Measurements from ENCODE around the gene HAO1.
A peak's percentile ranks its signal among the peaks of the same experiment; 100 is the strongest.

The HAO1 gene

DNA sequence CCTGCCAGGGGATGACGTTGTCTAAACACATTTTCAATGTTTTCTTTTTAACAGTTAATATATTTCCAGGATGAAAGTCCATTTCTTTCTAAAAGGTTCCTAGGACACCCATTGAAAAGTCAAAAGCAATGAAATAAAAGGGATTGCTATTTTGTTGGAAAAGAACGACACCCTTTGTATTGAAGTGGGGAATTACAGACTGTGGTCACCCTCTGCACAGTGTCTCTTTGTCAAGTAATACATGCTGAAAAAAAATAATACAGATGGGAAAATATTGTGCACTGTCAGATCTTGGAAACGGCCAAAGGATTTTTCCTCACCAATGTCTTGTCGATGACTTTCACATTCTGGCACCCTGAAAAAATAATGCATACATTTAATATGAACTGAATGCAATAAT is 56.9 kb downstream of the HAO1 start:
- Histone ChIP-seq H3K4me1 (peaks cover 19 to 39% (median 26%) of the 10 kb centered on the region in 10 experiments), H4K20me1 (no peaks in the 10 kb centered on the region), H3K27ac (no peak overlapping the region), H3K9ac (no peak overlapping the region), H3K9me3 (replicated peaks in 1 of 11) (peaks cover 0 to 3% (median 0%) of the 10 kb centered on the region in 11 experiments; a peak in 3 of 22 replicates), H3K36me3 (peaks cover 0 to 1% (median 0%) of the 10 kb centered on the region in 11 experiments; a peak in 1 of 22 replicates), H3K4me3 (no peak overlapping the region), H3K4me2 (no peak overlapping the region), H3K27me3 (no peaks in the 10 kb centered on the region)
- no peak for TF ChIP-seq Cebpa-rat (IDR thresholded peaks at IDR 0.05)

DNA sequence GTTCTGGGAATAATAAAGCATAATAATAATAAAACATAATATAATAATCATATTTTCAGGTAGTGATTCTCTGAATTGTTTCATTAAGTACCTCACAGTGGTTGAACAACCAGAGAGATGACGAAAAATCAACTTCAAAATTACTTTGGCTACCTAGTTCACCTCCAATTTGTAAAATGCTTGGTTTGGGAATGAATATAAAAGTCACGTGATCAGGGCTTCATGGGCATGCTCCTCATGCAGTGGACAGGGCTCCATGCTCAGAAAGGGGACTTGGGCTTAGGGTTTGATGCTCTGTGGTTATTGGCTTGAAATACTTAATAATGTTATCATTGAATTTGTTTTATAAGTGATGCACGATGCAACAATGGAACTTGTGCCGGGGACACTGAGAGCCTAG is 58.2 kb downstream of the HAO1 start:
- H4K20me1 ChIP-seq = no peaks in the 10 kb centered on the region
- H3K27me3 ChIP-seq = no peaks in the 10 kb centered on the region
- peaks cover 19 to 41% (median 28%) of the 10 kb centered on the region in 10 experiments for H3K4me1 ChIP-seq
- H3K27ac ChIP-seq = peak overlapping the region in 4 of 11 experiments; percentile 4 to 85 (median 18); a peak in 3 of 22 replicates
- H3K9me3 ChIP-seq (replicated peaks in 1 of 11) = peaks cover 0 to 11% (median 0%) of the 10 kb centered on the region in 11 experiments; a peak in 4 of 22 replicates
- H3K36me3 ChIP-seq = peaks cover 0 to 3% (median 0%) of the 10 kb centered on the region in 11 experiments; a peak in 1 of 22 replicates
- no peak overlapping the region for H3K4me2 ChIP-seq
- no peak overlapping the region for H3K4me3 ChIP-seq
- H3K9ac ChIP-seq = no peak overlapping the region
- TF ChIP-seq Cebpa-rat (IDR thresholded peaks at IDR 0.05) = no peak

DNA sequence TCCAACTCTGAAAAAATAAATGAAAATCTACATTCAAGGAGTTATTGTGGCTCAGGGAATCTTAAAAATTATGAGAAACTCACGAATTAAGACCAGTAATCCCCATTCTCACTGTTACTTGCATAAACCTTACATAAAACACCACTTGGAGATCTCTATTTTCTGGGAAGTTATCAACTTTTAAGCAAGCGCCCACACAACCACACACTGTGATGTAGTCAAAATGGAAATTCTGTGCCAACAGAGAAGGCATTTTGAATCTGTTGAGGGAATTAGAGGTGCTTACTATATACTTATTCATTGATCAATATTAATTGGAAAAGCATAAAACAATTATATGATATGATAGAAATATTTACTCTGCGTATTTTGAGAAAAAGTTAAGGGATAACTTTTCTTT is 58.7 kb downstream of the HAO1 start:
- H3K4me3 ChIP-seq = no peak overlapping the region
- H3K27ac ChIP-seq = peak overlapping the region; percentile 45 to 85 (median 82); a peak in 17 of 22 replicates
- H3K4me2 ChIP-seq = peak overlapping the region in 3 of 11 experiments; percentile 60 to 63 (median 62); a peak in 3 of 22 replicates
- H3K36me3 ChIP-seq = peaks cover 0 to 3% (median 0%) of the 10 kb centered on the region in 11 experiments; a peak in 1 of 22 replicates
- H3K9me3 ChIP-seq (replicated peaks in 1 of 11) = peaks cover 0 to 12% (median 0%) of the 10 kb centered on the region in 11 experiments; a peak in 4 of 22 replicates
- no peaks in the 10 kb centered on the region for H3K27me3 ChIP-seq
- H3K4me1 ChIP-seq = peaks cover 19 to 41% (median 28%) of the 10 kb centered on the region in 10 experiments
- H3K9ac ChIP-seq = no peak overlapping the region; a peak in 1 of 22 replicates
- TF ChIP-seq Cebpa-rat (IDR thresholded peaks at IDR 0.05) = no peak
- H4K20me1 ChIP-seq = no peaks in the 10 kb centered on the region

DNA sequence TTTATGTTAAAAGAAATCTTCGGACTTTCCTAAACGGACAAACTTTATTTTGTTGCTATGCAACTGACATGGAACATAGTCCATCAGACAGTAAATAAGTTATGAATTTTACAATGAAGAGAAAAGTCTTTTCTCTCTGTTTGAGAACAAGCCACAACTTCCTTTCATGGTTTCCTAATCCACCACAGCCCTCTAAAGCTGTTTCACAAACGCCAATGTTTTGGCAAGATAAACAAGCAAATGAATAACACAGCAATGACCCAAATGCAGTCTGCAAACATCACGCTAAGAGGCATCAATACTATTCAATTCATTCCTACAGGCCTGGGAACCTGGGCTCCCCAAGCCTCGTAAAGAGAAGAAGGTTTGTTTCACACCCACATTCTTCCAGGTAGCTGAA is 60.4 kb downstream of the HAO1 start:
- H3K9me3 ChIP-seq (replicated peaks in 1 of 11) = peaks cover 0 to 12% (median 0%) of the 10 kb centered on the region in 11 experiments; a peak in 4 of 22 replicates
- peak overlapping the region in 1 of 10 experiments; percentile 14; a peak in 2 of 20 replicates for H3K4me3 ChIP-seq
- peak in 7 of 11 experiments; percentile 23 to 82 (median 62); a peak in 12 of 22 replicates for TF ChIP-seq Cebpa-rat (IDR thresholded peaks at IDR 0.05)
- peak overlapping the region; percentile 58 to 85 (median 82); a peak in 21 of 22 replicates for H3K27ac ChIP-seq
- no peaks in the 10 kb centered on the region for H3K27me3 ChIP-seq
- no peaks in the 10 kb centered on the region for H4K20me1 ChIP-seq
- H3K9ac ChIP-seq = peak overlapping the region; percentile 42 to 74 (median 65); a peak in 21 of 22 replicates
- H3K4me2 ChIP-seq = peak overlapping the region; percentile 56 to 86 (median 65)
- H3K4me1 ChIP-seq = peaks cover 19 to 41% (median 28%) of the 10 kb centered on the region in 10 experiments
- peaks cover 0 to 3% (median 0%) of the 10 kb centered on the region in 11 experiments; a peak in 1 of 22 replicates for H3K36me3 ChIP-seq

DNA sequence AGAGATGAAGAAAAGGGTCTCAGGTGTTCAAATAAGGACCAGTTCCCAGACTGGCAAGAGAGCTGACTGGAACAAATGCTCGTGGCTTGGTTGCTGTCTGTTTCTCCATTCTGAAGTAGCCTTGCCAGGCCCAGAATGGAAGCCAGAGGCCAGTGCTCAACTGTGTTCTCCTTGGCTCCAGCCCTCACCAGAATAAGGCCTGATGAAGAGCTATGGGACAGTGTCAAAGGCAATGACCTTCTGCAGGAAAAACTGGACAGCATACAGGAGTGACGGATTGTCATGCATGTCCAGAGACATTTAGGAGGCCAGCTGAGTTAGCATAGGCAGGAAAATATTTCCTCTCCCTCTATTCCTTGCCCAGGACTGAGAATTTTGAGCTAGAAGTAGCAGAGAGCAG is 72.2 kb downstream of the HAO1 start:
- no peaks in the 10 kb centered on the region for H3K36me3 ChIP-seq
- H3K9me3 ChIP-seq (replicated peaks in 1 of 11) = peaks cover 0 to 18% (median 6%) of the 10 kb centered on the region in 11 experiments; a peak in 8 of 22 replicates
- TF ChIP-seq Cebpa-rat (IDR thresholded peaks at IDR 0.05) = no peak
- no peaks in the 10 kb centered on the region; a peak in 1 of 22 replicates for H3K27me3 ChIP-seq
- H3K27ac ChIP-seq = no peak overlapping the region
- H4K20me1 ChIP-seq = no peaks in the 10 kb centered on the region
- H3K4me2 ChIP-seq = no peak overlapping the region
- H3K9ac ChIP-seq = no peak overlapping the region
- no peak overlapping the region for H3K4me3 ChIP-seq
- H3K4me1 ChIP-seq = peaks cover 0 to 7% (median 0%) of the 10 kb centered on the region in 10 experiments; a peak in 4 of 20 replicates

DNA sequence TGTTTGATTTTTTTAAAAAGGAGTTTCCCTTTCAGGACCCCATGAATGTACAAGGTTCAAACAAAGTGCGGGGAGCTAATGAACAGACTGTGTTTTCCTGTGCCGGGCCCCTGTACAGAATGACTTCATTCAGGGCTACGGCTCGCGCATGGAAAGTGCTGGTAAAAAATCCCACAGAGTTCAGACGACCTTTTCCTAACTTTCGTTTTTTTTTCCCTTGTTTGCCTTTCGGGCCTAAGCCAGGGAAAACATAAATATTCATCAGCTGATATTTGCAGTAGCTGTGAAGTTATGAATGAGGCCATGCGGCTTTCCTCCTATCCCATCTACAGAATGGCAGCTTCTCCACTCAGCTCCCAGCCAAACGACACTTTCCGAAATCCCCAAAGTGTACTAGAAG is 74.0 kb downstream of the HAO1 start:
- H4K20me1 ChIP-seq = no peaks in the 10 kb centered on the region
- TF ChIP-seq Cebpa-rat (IDR thresholded peaks at IDR 0.05) = no peak
- peaks cover 0 to 18% (median 6%) of the 10 kb centered on the region in 11 experiments; a peak in 8 of 22 replicates for H3K9me3 ChIP-seq (replicated peaks in 1 of 11)
- H3K27me3 ChIP-seq = no peaks in the 10 kb centered on the region; a peak in 1 of 22 replicates
- H3K4me2 ChIP-seq = no peak overlapping the region
- H3K9ac ChIP-seq = no peak overlapping the region
- H3K4me3 ChIP-seq = no peak overlapping the region
- H3K4me1 ChIP-seq = peaks cover 0 to 5% (median 0%) of the 10 kb centered on the region in 10 experiments; a peak in 4 of 20 replicates
- H3K27ac ChIP-seq = no peak overlapping the region
- H3K36me3 ChIP-seq = no peaks in the 10 kb centered on the region

DNA sequence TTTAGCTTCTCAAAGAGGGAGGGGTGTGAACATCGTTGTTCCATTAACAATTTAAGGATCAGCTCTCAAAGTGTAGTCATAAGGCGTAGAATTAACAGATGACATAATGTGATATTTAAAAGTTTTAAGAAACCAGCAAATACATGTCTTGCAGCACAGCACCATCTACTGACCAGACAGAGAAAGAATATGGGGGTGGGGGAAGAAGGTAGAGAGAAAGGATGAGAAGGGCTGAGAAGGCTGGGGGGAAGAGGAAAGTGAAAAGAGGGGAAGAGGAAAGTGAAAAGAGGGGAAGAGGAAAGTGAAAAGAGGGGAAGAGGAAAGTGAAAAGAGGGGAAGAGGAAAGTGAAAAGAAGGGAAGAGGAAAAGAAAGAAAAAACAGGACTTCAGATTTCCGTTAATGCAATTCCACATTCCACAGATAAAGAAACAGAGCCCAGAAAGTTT is 80.9 kb downstream of the HAO1 start:
- TF ChIP-seq Cebpa-rat (IDR thresholded peaks at IDR 0.05) = no peak
- peak overlapping the region; percentile 16 to 66 (median 40); a peak in 20 of 22 replicates for H3K4me2 ChIP-seq
- H3K27me3 ChIP-seq = no peaks in the 10 kb centered on the region
- H3K9me3 ChIP-seq (replicated peaks in 1 of 11) = 0 out of 22 replicates have a peak, but pooled peaks cover 0 to 6% (median 0%) of the 10 kb centered on the region in 11 experiments
- no peaks in the 10 kb centered on the region for H4K20me1 ChIP-seq
- peak overlapping the region in 4 of 11 experiments; percentile 23 to 47 (median 34); a peak in 2 of 22 replicates for H3K9ac ChIP-seq
- H3K4me1 ChIP-seq = peaks cover 11 to 35% (median 21%) of the 10 kb centered on the region in 10 experiments
- H3K36me3 ChIP-seq = no peaks in the 10 kb centered on the region
- peak overlapping the region in 7 of 11 experiments; percentile 1 to 51 (median 28); a peak in 9 of 22 replicates for H3K27ac ChIP-seq
- H3K4me3 ChIP-seq = no peak overlapping the region

DNA sequence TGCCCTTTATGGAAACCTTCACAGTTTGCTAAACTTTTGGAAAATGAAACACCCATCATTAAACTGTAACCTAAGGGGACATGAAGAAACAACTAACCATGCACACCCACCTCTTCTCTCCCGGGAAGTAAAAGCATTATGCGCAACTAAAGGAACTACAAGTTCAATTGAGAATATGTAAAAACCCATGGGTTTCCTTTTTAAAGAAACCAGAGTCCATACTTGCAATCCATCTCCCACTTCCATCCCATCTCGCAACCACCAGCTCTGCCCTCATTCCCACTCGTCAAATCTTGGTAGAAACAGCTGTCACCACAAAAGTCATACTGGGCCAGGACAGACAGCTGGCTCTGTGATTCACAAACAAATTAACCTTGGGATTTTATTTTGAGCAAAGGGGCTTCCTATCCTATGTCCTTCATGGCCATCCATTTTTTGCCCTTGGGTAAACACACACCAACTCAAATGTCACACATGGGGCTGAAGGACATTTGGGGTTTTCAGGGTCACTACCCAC is 81.5 kb downstream of the HAO1 start:
- Histone ChIP-seq H3K4me3 (no peak overlapping the region), H3K36me3 (no peaks in the 10 kb centered on the region), H3K4me2 (peak overlapping the region; percentile 16 to 66 (median 40); a peak in 21 of 22 replicates), H3K27me3 (no peaks in the 10 kb centered on the region), H3K27ac (peak overlapping the region in 8 of 11 experiments; percentile 1 to 51 (median 26); a peak in 10 of 22 replicates), H3K4me1 (peaks cover 11 to 35% (median 21%) of the 10 kb centered on the region in 10 experiments), H3K9ac (peak overlapping the region in 5 of 11 experiments; percentile 5 to 47 (median 31); a peak in 4 of 22 replicates), H3K9me3 (replicated peaks in 1 of 11) (0 out of 22 replicates have a peak, but pooled peaks cover 0 to 3% (median 0%) of the 10 kb centered on the region in 11 experiments), H4K20me1 (no peaks in the 10 kb centered on the region)
- TF ChIP-seq Cebpa-rat (IDR thresholded peaks at IDR 0.05) = no peak

DNA sequence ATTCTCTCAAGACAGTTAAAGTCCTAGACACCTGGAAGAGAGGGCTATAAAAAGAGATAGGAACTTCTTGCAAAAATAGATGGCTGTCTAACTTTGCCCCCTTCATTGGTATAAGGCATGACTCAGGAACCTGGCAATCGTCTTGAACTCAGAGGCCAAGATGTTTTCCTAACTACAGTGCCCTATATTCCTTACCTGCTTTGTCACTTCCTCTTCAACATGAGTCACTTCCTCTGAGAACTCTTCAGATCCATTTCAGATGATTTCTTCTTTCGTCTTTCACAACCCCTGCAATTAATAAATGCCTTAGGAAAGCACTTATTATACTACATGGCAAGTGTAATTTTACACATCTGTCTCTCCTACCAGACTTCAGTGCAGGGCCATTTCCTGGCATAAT is 83.5 kb downstream of the HAO1 start:
- no peaks in the 10 kb centered on the region for H4K20me1 ChIP-seq
- H3K9ac ChIP-seq = no peak overlapping the region
- peak overlapping the region in 2 of 11 experiments; percentile 38 to 50; a peak in 3 of 22 replicates for H3K27ac ChIP-seq
- H3K4me1 ChIP-seq = peaks cover 11 to 35% (median 21%) of the 10 kb centered on the region in 10 experiments
- H3K4me2 ChIP-seq = peak overlapping the region in 10 of 11 experiments; percentile 11 to 66 (median 42); a peak in 17 of 22 replicates
- no peaks in the 10 kb centered on the region for H3K27me3 ChIP-seq
- no peak overlapping the region for H3K4me3 ChIP-seq
- TF ChIP-seq Cebpa-rat (IDR thresholded peaks at IDR 0.05) = no peak
- H3K9me3 ChIP-seq (replicated peaks in 1 of 11) = no peaks in the 10 kb centered on the region
- H3K36me3 ChIP-seq = no peaks in the 10 kb centered on the region
